GM19193 (cell line): ENCODE measurements around the gene CCKAR.

Experiments used
- POLR2A ChIP-seq: IDR thresholded peaks from 4 replicates; pipeline ENCODE4 v1.6.1; 2011; ENCODE audit not compliant: insufficient read depth, insufficient read length; ENCODE audit errors: extremely low read depth

Gene CCKAR

GRCh38 chr4:26452565-26453531 lies 37.4 kb downstream of the CCKAR start:
- TF ChIP-seq POLR2A, result no peak

DNA sequence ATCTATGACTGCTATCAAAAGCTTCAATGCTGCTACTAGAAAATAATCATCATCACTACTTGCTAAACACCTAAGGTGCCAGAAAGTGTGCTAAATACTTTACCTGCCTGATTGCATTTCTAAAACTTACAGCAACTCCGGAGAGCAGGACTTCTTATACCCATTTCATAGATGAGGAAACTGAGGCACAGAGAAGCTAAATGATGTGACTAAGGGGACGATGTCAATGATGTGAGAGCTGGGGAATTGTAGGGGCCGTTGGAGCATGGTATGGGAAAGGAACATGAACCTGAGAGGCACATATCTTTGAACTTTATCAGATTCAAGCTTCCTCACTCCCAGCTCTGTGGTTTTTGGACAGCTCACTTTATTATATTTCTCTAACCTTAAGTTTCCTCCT lies 38.7 kb downstream of the CCKAR start:
- TF ChIP-seq POLR2A, result no peak

- TF ChIP-seq POLR2A, result no peak
Measured at GRCh38 chr4:26450418-26450817, 39.9 kb downstream of the CCKAR start.

DNA sequence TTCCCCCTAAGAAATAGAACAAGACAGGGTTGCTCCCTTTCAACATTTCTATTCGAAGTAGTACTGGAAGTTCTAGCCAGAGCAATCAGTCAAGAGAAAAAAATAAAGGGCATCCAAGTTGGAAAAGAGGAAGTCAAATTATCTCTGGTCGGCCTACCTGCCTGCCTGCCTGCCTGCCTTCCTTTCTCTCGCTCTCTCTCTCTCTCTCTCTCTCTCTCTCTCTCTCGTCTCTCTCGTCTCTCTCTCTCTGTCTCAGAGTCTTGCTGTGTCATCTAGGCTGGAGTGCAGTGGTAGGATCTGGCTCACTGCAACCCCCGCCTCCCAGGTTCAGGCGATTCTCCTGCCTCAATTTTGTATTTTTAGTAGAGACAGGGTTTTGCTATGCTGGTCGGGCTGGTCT lies 42.9 kb downstream of the CCKAR start:
- TF ChIP-seq POLR2A, result no peak

DNA sequence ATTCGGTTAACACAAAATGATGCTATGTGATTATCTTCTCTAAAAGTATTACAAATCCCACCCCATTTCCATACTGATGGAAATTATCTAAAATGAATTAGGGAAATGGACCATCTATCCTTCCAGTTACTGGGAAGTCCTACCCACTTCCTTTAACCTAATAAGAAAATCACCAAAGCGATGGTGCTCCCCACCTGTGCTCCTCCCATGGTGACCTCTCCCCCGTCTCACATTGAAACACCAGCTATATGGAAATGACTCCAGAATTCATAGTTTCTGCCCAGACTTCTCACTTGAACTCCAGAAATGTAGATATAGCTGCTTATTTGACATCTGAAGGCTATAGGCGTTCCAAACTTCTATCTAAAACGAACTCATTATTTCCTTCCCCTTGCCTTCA lies 48.5 kb downstream of the CCKAR start:
- no peak for TF ChIP-seq POLR2A

GRCh38 chr4:26441102-26441501 lies 49.2 kb downstream of the CCKAR start:
- TF ChIP-seq POLR2A, result no peak

DNA sequence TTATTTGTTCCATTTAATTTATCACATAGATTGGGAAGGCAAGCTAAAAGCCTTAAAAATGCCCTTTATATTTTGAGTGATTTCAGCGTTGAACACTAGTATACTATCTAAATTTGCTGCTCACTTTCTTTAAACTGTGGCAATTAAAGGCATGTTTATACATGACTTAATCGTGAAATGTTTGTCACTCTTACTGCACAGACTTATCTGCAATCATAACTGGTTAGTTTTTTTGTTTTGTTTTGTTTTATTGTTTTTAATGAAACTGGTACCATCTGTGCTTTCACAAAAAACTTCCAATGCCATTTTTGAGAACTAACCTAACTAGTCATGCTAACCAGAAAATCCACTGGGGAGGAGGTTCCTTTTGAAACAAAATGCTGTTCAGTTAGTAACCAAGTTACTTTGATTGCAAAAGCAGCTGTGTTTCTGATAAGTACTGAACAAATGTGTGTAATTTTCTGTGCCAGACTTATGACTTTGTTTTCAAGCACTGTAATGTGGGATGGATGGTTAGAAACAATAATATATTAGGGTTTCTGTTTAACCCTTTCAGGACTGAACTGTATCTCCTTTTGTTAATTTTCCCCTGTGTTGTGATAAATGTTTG lies 56.1 kb downstream of the CCKAR start:
- no peak for TF ChIP-seq POLR2A

- TF ChIP-seq POLR2A, result no peak
Measured at GRCh38 chr4:26433556-26433955, 56.7 kb downstream of the CCKAR start.

DNA sequence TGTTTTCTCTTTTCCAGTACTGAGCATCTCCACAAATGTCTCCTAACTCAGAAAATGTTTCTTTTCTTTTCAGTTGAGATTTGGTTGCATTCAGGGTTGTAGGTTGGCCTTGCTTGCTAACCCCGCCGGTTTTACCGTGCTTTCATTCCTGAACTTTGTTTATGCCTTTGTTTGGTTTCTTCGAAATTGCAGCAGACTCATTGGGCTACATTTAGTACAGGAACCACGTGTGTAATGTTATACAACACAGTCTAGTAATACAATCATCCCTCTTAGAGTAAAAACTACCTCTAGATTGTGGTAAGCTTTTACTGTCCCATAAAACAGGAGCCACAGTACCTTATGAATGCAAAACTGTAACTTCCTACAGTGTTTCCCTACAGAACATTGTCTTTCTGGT lies 57.9 kb downstream of the CCKAR start:
- TF ChIP-seq POLR2A, result no peak

DNA sequence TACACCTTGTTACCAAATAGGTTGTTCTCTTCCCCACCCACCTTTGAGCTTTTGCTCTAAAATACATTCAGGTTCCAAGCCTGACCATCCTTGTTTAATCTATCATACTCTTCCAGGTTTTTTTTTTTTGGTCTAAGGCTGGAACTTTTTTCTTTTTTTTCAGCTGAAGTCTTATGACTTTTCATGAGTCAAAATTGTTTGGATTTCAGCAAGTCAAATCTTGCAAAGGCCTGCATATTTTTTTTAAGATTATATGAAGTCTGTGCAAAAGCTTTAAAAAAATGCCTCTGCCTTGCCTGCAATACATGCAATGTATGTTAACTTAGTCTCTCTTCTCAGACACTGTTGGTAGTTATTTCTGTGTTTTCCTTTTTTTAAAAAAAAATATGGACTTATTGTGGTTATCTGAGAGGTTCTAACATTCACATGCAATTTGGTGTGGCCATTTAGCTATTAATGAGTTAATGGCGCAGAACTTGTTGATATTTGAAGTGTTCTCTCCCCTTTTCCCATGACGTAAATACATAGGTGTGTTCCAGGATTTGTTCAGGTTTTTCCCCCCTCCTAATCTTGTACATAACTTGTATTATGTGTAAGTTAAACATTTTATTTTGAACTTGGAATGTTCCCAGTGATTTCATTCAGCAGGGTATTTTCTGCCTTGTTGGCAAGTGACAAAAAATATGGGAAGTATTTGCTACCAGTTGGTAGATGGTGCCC lies 58.7 kb downstream of the CCKAR start:
- TF ChIP-seq POLR2A, result no peak
